H1 (cell line): ENCODE results near the gene NECTIN3. TPM values are rescaled to one million over a fixed set of nuclear protein-coding genes. Genes with fewer than 3 reads are reported as not detected.

Experiments used
- ASH2L ChIP-seq: fragments of 200-600, 300-600 bp; sonication (generic); IDR thresholded peaks from one replicate; pipeline ENCODE4 v1.7.1; 2017; ENCODE audit warnings: low read length
- CBX8 ChIP-seq: fragments of 300-800, 300-1000 bp; sonication (generic); IDR thresholded peaks from 2 replicates; pipeline ENCODE4 v1.7.1; 2016; ENCODE audit warnings: low read depth, low read length, borderline replicate concordance
- EP300 ChIP-seq, 2 experiments: IDR thresholded peaks; 1 replicate in 1 of 2; 2 replicates in 1 of 2; pipeline ENCODE4 v1.6.1; 2011 to 2012; ENCODE audit warnings: low read depth in 2 of 2, low read length in 2 of 2, mild to moderate bottlenecking in 2 of 2, borderline replicate concordance in 1 of 2, inconsistent platforms in 1 of 2, moderate library complexity in 1 of 2
- JUN ChIP-seq: IDR thresholded peaks from 2 replicates; pipeline ENCODE4 v1.6.1; 2011; ENCODE audit warnings: low read depth, mild to moderate bottlenecking, improper control_type of control experiment, low read length
- KDM4A ChIP-seq: IDR thresholded peaks from one replicate; pipeline ENCODE4 v1.7.1; 2012; ENCODE audit warnings: low read depth, mild to moderate bottlenecking, moderate library complexity, low read length, inconsistent platforms; ENCODE audit not compliant: severe bottlenecking
- KDM5A ChIP-seq: fragments of 200-600 bp; IDR thresholded peaks from 2 replicates; pipeline ENCODE4 v1.7.1; 2012; ENCODE audit warnings: mild to moderate bottlenecking, low read length, inconsistent platforms, mixed read lengths
- SUZ12 ChIP-seq: fragments of 200-600 bp; sonication (generic); IDR thresholded peaks from 2 replicates; pipeline ENCODE4 v1.6.1; 2012; ENCODE audit warnings: mild to moderate bottlenecking, inconsistent platforms, low read length, moderate library complexity, mixed read lengths
- TBP ChIP-seq: IDR thresholded peaks from 2 replicates; pipeline ENCODE4 v1.6.1; 2011; ENCODE audit warnings: low read depth, low read length, improper control_type of control experiment
- polyA plus RNA-seq, 7 experiments: library from polyadenylated mRNA; depleted of rRNA in 3 of 7; stranded (reverse) in 5 of 7; unstranded in 2 of 7; fragments of >200 nt in 5 of 7; fragments of 200-250 nt in 2 of 7; gene quantifications; 1 replicate in 5 of 7; 2 replicates in 1 of 7; 4 replicates in 1 of 7; pipeline versions ENCODE4 v1.2.1 to v1.2.3, GENCODE V29; 2011 to 2013; ENCODE audit warnings: missing spikeins in 2 of 7, mixed read lengths in 2 of 7
- total RNA-seq: library from RNA; stranded (reverse); fragmentation: NEBNext Ultra II Directional; extraction: Animal tissue kit (Norgen Biotek cat#: 25700); gene quantifications from 2 replicates; pipeline ENCODE4 v1.2.1, GENCODE V29; 2021

NECTIN3 gene
- total and polyA plus RNA-seq, 2 of the 8 experiments (the other 6 are each of a cell fraction or from before 2014, with no cell fraction given) = 13.6 to 50.6 TPM

DNA sequence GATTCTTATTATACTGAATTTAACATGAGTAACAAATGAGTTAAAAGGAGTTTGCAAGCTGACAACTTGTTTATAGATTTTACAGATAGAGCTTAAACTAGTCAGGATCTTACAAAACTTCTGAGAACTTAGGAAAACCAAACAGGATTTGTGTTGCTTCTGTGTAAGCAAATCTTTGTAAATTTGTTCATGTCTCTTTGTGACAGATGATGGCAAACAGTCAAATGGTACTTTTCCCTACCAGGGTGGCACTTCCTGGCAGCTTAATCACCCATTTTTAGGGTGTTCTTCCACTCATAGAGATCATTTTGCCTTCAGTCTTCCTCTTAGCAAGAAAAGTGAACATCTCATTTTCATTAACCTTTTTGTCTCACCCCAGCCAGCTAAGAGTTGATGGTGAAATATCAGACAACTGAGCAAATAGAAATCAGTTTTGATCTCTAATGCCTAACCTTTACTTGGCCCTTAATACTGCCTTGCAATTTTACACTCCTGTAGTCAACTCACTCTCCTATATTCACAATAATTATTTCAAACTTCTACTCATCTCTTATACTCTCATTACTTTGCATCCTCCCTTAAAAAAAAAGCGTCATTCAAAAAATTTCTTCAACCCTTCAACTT, 23.7 kb upstream of the NECTIN3 start (continued):
- TF ChIP-seq KDM4A (no peak), JUN (no peak), CBX8 (no peak), EP300 (IDR thresholded peaks at IDR 0.05; ENCODE audit: borderline replicate concordance in 1 of 2, low read depth in 2 of 2, low read length in 2 of 2) (no peak), TBP (no peak), SUZ12 (no peak), ASH2L (no peak), KDM5A (no peak)
- TF ChIP-seq, all 59 proteins: peak for 0
